ENCODE data around the gene LRPAP1. TPM values are rescaled to one million over a fixed set of nuclear protein-coding genes. Genes with fewer than 3 reads are reported as not detected.

LRPAP1 gene
- total RNA-seq, 1 donor: 82.9 TPM

GRCh38 chr4:3473181-3473950, 58.9 kb downstream of the LRPAP1 start:
- Histone ChIP-seq H3K36me3 (ENCODE audit: insufficient read depth, low read length) (no peaks in the 10 kb centered on the region), H3K4me3 (ENCODE audit: insufficient read depth, low read length) (no peak overlapping the region), H3K4me2 (ENCODE audit: insufficient read depth, low read length) (no peak overlapping the region), H3K27me3 (ENCODE audit: insufficient read depth, low read length) (peaks cover 6% of the 10 kb centered on the region), H3K27ac (ENCODE audit: low read depth, low read length) (no peak overlapping the region), H3K79me2 (ENCODE audit: insufficient read depth, low read length) (no peaks in the 10 kb centered on the region), H4K20me1 (ENCODE audit: insufficient read depth, low read length) (peaks cover 3% of the 10 kb centered on the region), H2AFZ (ENCODE audit: low read length) (no peak overlapping the region), H3K4me1 (ENCODE audit: insufficient read depth, low read length) (no peaks in the 10 kb centered on the region), H3K9me3 (ENCODE audit: low read depth, low read length) (no peaks in the 10 kb centered on the region)
- peak; percentile 77 for DNase-seq (ENCODE audit: insufficient read length, low spot score, missing footprints)
- no peak for TF ChIP-seq CTCF (IDR thresholded peaks at IDR 0.05; ENCODE audit: extremely low read depth, low read depth, low read length)

GRCh38 chr4:3472411-3473141, 59.6 kb downstream of the LRPAP1 start:
- no peaks in the 10 kb centered on the region for H3K4me1 ChIP-seq (ENCODE audit: insufficient read depth, low read length)
- no peak overlapping the region for H3K4me2 ChIP-seq (ENCODE audit: insufficient read depth, low read length)
- no peak overlapping the region for H3K4me3 ChIP-seq (ENCODE audit: insufficient read depth, low read length)
- H3K27me3 ChIP-seq (ENCODE audit: insufficient read depth, low read length): peaks cover 6% of the 10 kb centered on the region
- TF ChIP-seq CTCF (IDR thresholded peaks at IDR 0.05; ENCODE audit: extremely low read depth, low read depth, low read length): no peak
- no peak overlapping the region for H3K27ac ChIP-seq (ENCODE audit: low read depth, low read length)
- H4K20me1 ChIP-seq (ENCODE audit: insufficient read depth, low read length): peaks cover 3% of the 10 kb centered on the region
- H2AFZ ChIP-seq (ENCODE audit: low read length): no peak overlapping the region
- H3K9me3 ChIP-seq (ENCODE audit: low read depth, low read length): no peaks in the 10 kb centered on the region
- DNase-seq (ENCODE audit: insufficient read length, low spot score, missing footprints): peak; percentile 76
- H3K36me3 ChIP-seq (ENCODE audit: insufficient read depth, low read length): no peaks in the 10 kb centered on the region
- no peaks in the 10 kb centered on the region for H3K79me2 ChIP-seq (ENCODE audit: insufficient read depth, low read length)

GRCh38 chr4:3471886-3472285, 60.3 kb downstream of the LRPAP1 start:
- peak; percentile 83 for DNase-seq (ENCODE audit: insufficient read length, low spot score, missing footprints)
- Histone ChIP-seq H3K4me1 (ENCODE audit: insufficient read depth, low read length) (no peaks in the 10 kb centered on the region), H3K79me2 (ENCODE audit: insufficient read depth, low read length) (no peaks in the 10 kb centered on the region)

More at GRCh38 chr4:3471886-3472285, 60.3 kb downstream of the LRPAP1 start:
- no peak for TF ChIP-seq CTCF (IDR thresholded peaks at IDR 0.05; ENCODE audit: extremely low read depth, low read depth, low read length)
- Histone ChIP-seq H3K4me2 (ENCODE audit: insufficient read depth, low read length) (no peak overlapping the region), H3K4me3 (ENCODE audit: insufficient read depth, low read length) (no peak overlapping the region), H3K27ac (ENCODE audit: low read depth, low read length) (no peak overlapping the region), H2AFZ (ENCODE audit: low read length) (no peak overlapping the region), H3K36me3 (ENCODE audit: insufficient read depth, low read length) (no peaks in the 10 kb centered on the region), H3K27me3 (ENCODE audit: insufficient read depth, low read length) (peaks cover 6% of the 10 kb centered on the region), H3K9me3 (ENCODE audit: low read depth, low read length) (no peaks in the 10 kb centered on the region), H4K20me1 (ENCODE audit: insufficient read depth, low read length) (peaks cover 3% of the 10 kb centered on the region)
